ENCODE data around the gene FAM168B.

Gene FAM168B

DNA sequence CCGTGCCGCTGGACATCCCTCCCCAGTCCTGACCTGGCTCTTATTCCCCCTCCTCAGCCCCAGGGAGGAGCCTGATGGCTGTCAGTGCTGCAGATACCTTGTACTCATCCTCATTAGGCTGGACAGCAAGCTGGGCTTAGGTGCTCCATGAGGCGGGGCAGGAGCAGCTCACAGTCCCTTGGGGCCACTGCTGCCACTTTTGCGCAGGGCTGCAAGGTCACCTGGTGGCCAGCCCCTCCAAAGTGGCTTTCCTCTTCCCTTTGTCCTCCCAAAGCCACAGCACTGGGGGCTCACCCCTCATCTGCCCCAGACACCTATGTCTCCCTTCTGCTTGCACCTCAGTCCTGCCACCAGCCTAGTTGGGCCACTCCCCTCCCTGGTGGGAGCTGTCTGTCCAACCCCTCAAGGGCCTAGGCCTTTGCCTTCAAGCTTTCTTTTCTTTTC, 60.8 kb downstream of the FAM168B start:
- TF ChIP-seq CREB1 (IDR thresholded peaks at IDR 0.05; ENCODE audit: low read depth) (no peak), TAF1 (IDR thresholded peaks at IDR 0.05; ENCODE audit: low read depth) (no peak), CEBPB (IDR thresholded peaks at IDR 0.05) (no peak), EP300 (IDR thresholded peaks at IDR 0.05; ENCODE audit: borderline replicate concordance) (no peak), NFIC (IDR thresholded peaks at IDR 0.05) (no peak), ZBTB7A (IDR thresholded peaks at IDR 0.05; ENCODE audit: low read depth) (no peak), USF1 (IDR thresholded peaks at IDR 0.05) (no peak), TCF12 (IDR thresholded peaks at IDR 0.05; ENCODE audit: low read depth) (no peak), EGR1 (IDR thresholded peaks at IDR 0.05) (no peak), RAD21 (IDR thresholded peaks at IDR 0.05; ENCODE audit: low read depth) (no peak)
- TF ChIP-seq, protein P1, sequence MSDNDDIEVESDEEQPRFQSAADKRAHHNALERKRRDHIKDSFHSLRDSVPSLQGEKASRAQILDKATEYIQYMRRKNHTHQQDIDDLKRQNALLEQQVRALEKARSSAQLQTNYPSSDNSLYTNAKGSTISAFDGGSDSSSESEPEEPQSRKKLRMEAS (IDR thresholded peaks at IDR 0.05): no peak
- TF ChIP-seq, protein P2, sequence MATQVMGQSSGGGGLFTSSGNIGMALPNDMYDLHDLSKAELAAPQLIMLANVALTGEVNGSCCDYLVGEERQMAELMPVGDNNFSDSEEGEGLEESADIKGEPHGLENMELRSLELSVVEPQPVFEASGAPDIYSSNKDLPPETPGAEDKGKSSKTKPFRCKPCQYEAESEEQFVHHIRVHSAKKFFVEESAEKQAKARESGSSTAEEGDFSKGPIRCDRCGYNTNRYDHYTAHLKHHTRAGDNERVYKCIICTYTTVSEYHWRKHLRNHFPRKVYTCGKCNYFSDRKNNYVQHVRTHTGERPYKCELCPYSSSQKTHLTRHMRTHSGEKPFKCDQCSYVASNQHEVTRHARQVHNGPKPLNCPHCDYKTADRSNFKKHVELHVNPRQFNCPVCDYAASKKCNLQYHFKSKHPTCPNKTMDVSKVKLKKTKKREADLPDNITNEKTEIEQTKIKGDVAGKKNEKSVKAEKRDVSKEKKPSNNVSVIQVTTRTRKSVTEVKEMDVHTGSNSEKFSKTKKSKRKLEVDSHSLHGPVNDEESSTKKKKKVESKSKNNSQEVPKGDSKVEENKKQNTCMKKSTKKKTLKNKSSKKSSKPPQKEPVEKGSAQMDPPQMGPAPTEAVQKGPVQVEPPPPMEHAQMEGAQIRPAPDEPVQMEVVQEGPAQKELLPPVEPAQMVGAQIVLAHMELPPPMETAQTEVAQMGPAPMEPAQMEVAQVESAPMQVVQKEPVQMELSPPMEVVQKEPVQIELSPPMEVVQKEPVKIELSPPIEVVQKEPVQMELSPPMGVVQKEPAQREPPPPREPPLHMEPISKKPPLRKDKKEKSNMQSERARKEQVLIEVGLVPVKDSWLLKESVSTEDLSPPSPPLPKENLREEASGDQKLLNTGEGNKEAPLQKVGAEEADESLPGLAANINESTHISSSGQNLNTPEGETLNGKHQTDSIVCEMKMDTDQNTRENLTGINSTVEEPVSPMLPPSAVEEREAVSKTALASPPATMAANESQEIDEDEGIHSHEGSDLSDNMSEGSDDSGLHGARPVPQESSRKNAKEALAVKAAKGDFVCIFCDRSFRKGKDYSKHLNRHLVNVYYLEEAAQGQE (IDR thresholded peaks at IDR 0.05; ENCODE audit: low read depth): no peak

- no peak for TF ChIP-seq YY1 (IDR thresholded peaks at IDR 0.05; ENCODE audit: low read depth)
- TF ChIP-seq TEAD4 (IDR thresholded peaks at IDR 0.05): no peak
- TF ChIP-seq, protein P2 (IDR thresholded peaks at IDR 0.05; ENCODE audit: low read depth): no peak
- no peak for TF ChIP-seq ZBTB7A (IDR thresholded peaks at IDR 0.05; ENCODE audit: low read depth)
- no peak for TF ChIP-seq RAD21 (IDR thresholded peaks at IDR 0.05; ENCODE audit: low read depth)
- no peak for TF ChIP-seq CEBPB (IDR thresholded peaks at IDR 0.05)
- TF ChIP-seq, protein P1 (IDR thresholded peaks at IDR 0.05): no peak
- TF ChIP-seq NFIC (IDR thresholded peaks at IDR 0.05): no peak
- no peak for TF ChIP-seq TCF12 (IDR thresholded peaks at IDR 0.05; ENCODE audit: low read depth)
- TF ChIP-seq EGR1 (IDR thresholded peaks at IDR 0.05): no peak
- no peak for TF ChIP-seq TAF1 (IDR thresholded peaks at IDR 0.05; ENCODE audit: low read depth)
- no peak for TF ChIP-seq USF1 (IDR thresholded peaks at IDR 0.05)
- no peak for TF ChIP-seq EP300 (IDR thresholded peaks at IDR 0.05; ENCODE audit: borderline replicate concordance)
These were observed 61.4 kb downstream of the FAM168B start for GRCh38 chr2:131031875-131032274.

DNA sequence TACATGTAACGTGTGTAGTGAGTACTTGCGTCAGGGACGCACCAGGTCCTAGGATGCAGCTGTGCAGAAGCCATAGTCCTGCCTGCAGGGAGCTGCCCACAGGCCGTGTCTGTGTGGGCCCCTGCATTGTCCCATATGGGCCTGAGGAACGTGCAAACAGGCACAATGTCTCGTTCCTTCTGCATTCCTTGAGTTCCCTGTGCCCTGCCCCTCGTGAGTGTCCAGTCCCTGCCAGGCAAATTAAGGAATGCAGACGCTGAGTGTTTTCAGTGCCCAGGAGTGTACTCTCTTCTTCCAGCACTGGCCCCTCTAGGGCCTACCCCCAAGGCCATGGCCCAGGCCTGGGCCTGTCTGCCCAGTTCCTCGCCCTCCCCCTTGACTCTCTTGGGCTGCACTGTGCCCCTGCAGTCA, 61.8 kb downstream of the FAM168B start:
- TF ChIP-seq CEBPB (IDR thresholded peaks at IDR 0.05): no peak
- no peak for TF ChIP-seq ZBTB7A (IDR thresholded peaks at IDR 0.05; ENCODE audit: low read depth)
- TF ChIP-seq, protein P2 (IDR thresholded peaks at IDR 0.05; ENCODE audit: low read depth): no peak
- no peak for TF ChIP-seq YY1 (IDR thresholded peaks at IDR 0.05; ENCODE audit: low read depth)
- TF ChIP-seq RAD21 (IDR thresholded peaks at IDR 0.05; ENCODE audit: low read depth): no peak
- no peak for TF ChIP-seq EGR1 (IDR thresholded peaks at IDR 0.05)
- TF ChIP-seq, protein P1 (IDR thresholded peaks at IDR 0.05): no peak
- TF ChIP-seq NFIC (IDR thresholded peaks at IDR 0.05): no peak
- TF ChIP-seq FOXM1 (IDR thresholded peaks at IDR 0.05; ENCODE audit: borderline replicate concordance, low read depth): no peak
- TF ChIP-seq CREB1 (IDR thresholded peaks at IDR 0.05; ENCODE audit: low read depth): no peak
- no peak for TF ChIP-seq TCF12 (IDR thresholded peaks at IDR 0.05; ENCODE audit: low read depth)
- TF ChIP-seq EP300 (IDR thresholded peaks at IDR 0.05; ENCODE audit: borderline replicate concordance): no peak
- no peak for TF ChIP-seq TAF1 (IDR thresholded peaks at IDR 0.05; ENCODE audit: low read depth)
- TF ChIP-seq USF1 (IDR thresholded peaks at IDR 0.05): no peak
- no peak for TF ChIP-seq TEAD4 (IDR thresholded peaks at IDR 0.05)

All from Ishikawa (cell line).